ENCODE results near the gene UST.

GRCh38 chr6:148927586-148927985, 180.8 kb downstream of the UST start:
- TF ChIP-seq CTCF (IDR thresholded peaks at IDR 0.05; ENCODE audit: low read depth, low read length, poor library complexity, severe bottlenecking) (no peak), EZH2phosphoT487 (IDR thresholded peaks at IDR 0.05; ENCODE audit: borderline replicate concordance, low read length) (no peak)
